ENCODE data around the gene BUB1. TPM values are rescaled to one million over a fixed set of nuclear protein-coding genes. Genes with fewer than 3 reads are reported as not detected.

Gene BUB1
- total and polyA plus RNA-seq, 2 of the 8 experiments (the other 6 are each of a cell fraction or from before 2014, with no cell fraction given) = 48.4 to 113 TPM

DNA sequence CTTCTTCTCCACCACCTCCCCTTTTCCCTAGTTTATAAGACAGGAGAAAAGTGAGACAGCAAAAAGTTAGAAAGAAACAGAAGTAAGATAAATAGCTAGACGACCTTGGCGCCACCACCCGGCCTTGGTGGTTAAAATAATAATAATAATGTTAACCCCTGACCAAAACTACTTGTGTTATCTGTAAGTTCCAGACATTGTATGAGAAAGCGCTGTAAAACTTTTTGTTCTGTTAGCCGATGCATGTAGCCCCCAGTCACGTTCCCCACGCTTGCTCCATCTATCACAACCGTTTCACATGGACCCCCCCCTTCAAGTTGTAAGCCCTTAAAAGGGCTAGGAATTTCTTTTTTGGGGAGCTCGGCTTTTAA, 1.5 kb upstream of the BUB1 start:
- peaks cover 0 to 5% (median 4%) of the 10 kb centered on the region in 4 experiments; a peak in 3 of 8 replicates for H3K36me3 ChIP-seq (ENCODE audit: control insufficient read depth in 2 of 4, insufficient read depth in 4 of 4, low read length in 3 of 4)
- peaks cover 8 to 12% of the 10 kb centered on the region in 2 experiments for H3K9me3 ChIP-seq (ENCODE audit: insufficient read depth in 2 of 2, low read depth in 1 of 2, low read length in 1 of 2)
- 57% methylated on average over 9 of the region's 9 CpGs; no CpG with 5 or more reads in 1 of the 2 experiments for WGBS, 2 experiments (ENCODE audit: extremely low coverage in 1 of 2, insufficient coverage in 1 of 2, insufficient read length in 1 of 2, insufficient replicate concordance in 2 of 2, low coverage in 1 of 2, low lambda C conversion rate in 2 of 2, missing lambda C conversion rate in 1 of 2)

More for the DNA sequence above, 1.5 kb upstream of the BUB1 start:
- TF ChIP-seq EP300 (IDR thresholded peaks at IDR 0.05; ENCODE audit: borderline replicate concordance in 1 of 2, low read depth in 2 of 2, low read length in 2 of 2) = no peak
- no peak for TF ChIP-seq SP4 (IDR thresholded peaks at IDR 0.05; ENCODE audit: low read length)
- TF ChIP-seq MAFK (IDR thresholded peaks at IDR 0.05; ENCODE audit: low read depth, low read length) = no peak
- TF ChIP-seq KDM5A (IDR thresholded peaks at IDR 0.05; ENCODE audit: low read length) = no peak
- TF ChIP-seq POLR2A (IDR thresholded peaks at IDR 0.05; ENCODE audit: control extremely low read depth in 1 of 2, low read depth in 2 of 2, low read length in 2 of 2) = no peak
- no peak for TF ChIP-seq RBBP5 (IDR thresholded peaks at IDR 0.05; ENCODE audit: borderline replicate concordance, low read depth, low read length)
- no peak for TF ChIP-seq TAF7 (optimal IDR thresholded peaks at IDR 0.05; ENCODE audit: borderline replicate concordance, low read depth, low read length)
- no peak for TF ChIP-seq JUN (IDR thresholded peaks at IDR 0.05; ENCODE audit: low read depth, low read length)
- no peak for TF ChIP-seq CHD2 (IDR thresholded peaks at IDR 0.05; ENCODE audit: low read length)
- TF ChIP-seq RNF2 (IDR thresholded peaks at IDR 0.05; ENCODE audit: borderline replicate concordance, low read depth, low read length, missing control alignments, poor library complexity, severe bottlenecking) = no peak
- TF ChIP-seq NRF1 (IDR thresholded peaks at IDR 0.05; ENCODE audit: low read depth, low read length) = no peak
- TF ChIP-seq, protein P1, sequence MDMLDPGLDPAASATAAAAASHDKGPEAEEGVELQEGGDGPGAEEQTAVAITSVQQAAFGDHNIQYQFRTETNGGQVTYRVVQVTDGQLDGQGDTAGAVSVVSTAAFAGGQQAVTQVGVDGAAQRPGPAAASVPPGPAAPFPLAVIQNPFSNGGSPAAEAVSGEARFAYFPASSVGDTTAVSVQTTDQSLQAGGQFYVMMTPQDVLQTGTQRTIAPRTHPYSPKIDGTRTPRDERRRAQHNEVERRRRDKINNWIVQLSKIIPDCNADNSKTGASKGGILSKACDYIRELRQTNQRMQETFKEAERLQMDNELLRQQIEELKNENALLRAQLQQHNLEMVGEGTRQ (IDR thresholded peaks at IDR 0.05; ENCODE audit: low read length) = no peak
- no peak for TF ChIP-seq TBP (IDR thresholded peaks at IDR 0.05; ENCODE audit: low read depth, low read length)
- Histone ChIP-seq H2BK20ac (ENCODE audit: low read length) (no peak overlapping the region), H4K20me1 (replicated peaks in 1 of 2; ENCODE audit: control insufficient read depth in 1 of 2, insufficient read depth in 2 of 2, low read length in 2 of 2) (peaks cover 6% of the 10 kb centered on the region in 2 experiments), H4K5ac (ENCODE audit: insufficient read length, low read depth, low read length) (no peak overlapping the region), H3K18ac (ENCODE audit: extremely low read depth, low read length) (no peak overlapping the region), H3K4me1 (replicated peaks in 1 of 4; ENCODE audit: control insufficient read depth in 3 of 4, insufficient read depth in 4 of 4, low read length in 3 of 4) (peaks cover 10 to 22% (median 13%) of the 10 kb centered on the region in 4 experiments), H2BK12ac (ENCODE audit: low read depth, low read length) (no peak overlapping the region), H3K4me2 (ENCODE audit: insufficient read depth in 1 of 2, low read depth in 2 of 2, low read length in 2 of 2) (peak overlapping the region; percentile 91 to 95; a peak in 3 of 4 replicates), H2BK15ac (ENCODE audit: low read length) (no peak overlapping the region), H4K8ac (ENCODE audit: extremely low read depth, insufficient read depth, low read length) (no peak overlapping the region), H4K91ac (replicated peaks; ENCODE audit: insufficient read length, low read length) (no peak overlapping the region), H3K14ac (ENCODE audit: insufficient read length) (no peak overlapping the region), H3K79me1 (ENCODE audit: low read depth, low read length) (peaks cover 4% of the 10 kb centered on the region; the same call in 1 of the 2 replicates), H3K27ac (ENCODE audit: low read depth, low read length) (no peak overlapping the region), H2BK120ac (replicated peaks; ENCODE audit: low read depth, low read length) (no peak overlapping the region), H2AFZ (ENCODE audit: low read length) (no peak overlapping the region), H3K23ac (ENCODE audit: insufficient read length) (no peak overlapping the region), H2BK5ac (ENCODE audit: low read depth, low read length) (no peak overlapping the region), H3K23me2 (ENCODE audit: low read depth, low read length) (peaks cover 10% of the 10 kb centered on the region), H2AK5ac (ENCODE audit: low read depth, low read length) (no peak overlapping the region), H3K79me2 (ENCODE audit: control insufficient read depth in 1 of 2, insufficient read depth in 2 of 2, low read length in 2 of 2) (peaks cover 14 to 34% of the 10 kb centered on the region in 2 experiments; a peak in 3 of 4 replicates), H3K9ac (replicated peaks in 1 of 4; ENCODE audit: extremely low read depth in 1 of 4, low read depth in 3 of 4, low read length in 3 of 4) (no peak overlapping the region), H3K4ac (replicated peaks; ENCODE audit: insufficient read length, low read depth, low read length) (no peak overlapping the region), H3K4me3 (ENCODE audit: extremely low read depth in 1 of 4, insufficient read depth in 2 of 4, low read depth in 3 of 4, low read length in 4 of 4) (peak overlapping the region in 1 of 4 experiments; percentile 79; a peak in 1 of 8 replicates), H3K56ac (replicated peaks; ENCODE audit: insufficient read length, low read depth, low read length) (no peak overlapping the region), H3K27me3 (replicated peaks in 1 of 4; ENCODE audit: control insufficient read depth in 3 of 4, extremely low read depth in 1 of 4, insufficient read depth in 3 of 4, low read length in 3 of 4) (peaks cover 0 to 3% (median 0%) of the 10 kb centered on the region in 4 experiments; a peak in 2 of 7 replicates)
- ChIA-PET CTCF (ENCODE audit: partially characterized antibody) (interaction anchor here (0.6 to 2.9 kb wide), 7 partner anchors 8 to 76 kb away, joined by 3 to 27 read pairs (median 3); no protein-coding TSS in a partner anchor), POLR2A (ENCODE audit: partially characterized antibody) (interaction anchor here (1.3 to 4.6 kb wide), 3 partner anchors 10 to 61 kb away, joined by 4 to 49 read pairs (median 6); no protein-coding TSS in a partner anchor)
- no peak for FAIRE-seq
- DNase-seq (ENCODE audit: low read depth in 1 of 2, low spot score in 2 of 2) = no peak
